Right cardiac atrium (tissue), 5 donors: ENCODE data around the gene EPHA7. TPM values are rescaled to one million over a fixed set of nuclear protein-coding genes. Genes with fewer than 3 reads are reported as not detected.

Experiments
- ATAC-seq, 2 donors: fragments of 200-7000 bp; cut with Tn5 transposase; one replicate each; pipeline versions ENCODE4 v1.8.0 to v1.9.1; 2020; ENCODE audit warnings: moderate library complexity in 2 of 2, mild to moderate bottlenecking in 1 of 2
- DNase-seq, 3 donors: peaks; one replicate each; pipeline ENCODE4 v3.0.0-alpha.2; 2020
- H3K27ac ChIP-seq: one replicate; pipeline ENCODE4 v1.5.1; 2013; ENCODE audit warnings: mild to moderate bottlenecking, low read length, control low read depth, moderate library complexity
- H3K27me3 ChIP-seq: one replicate; pipeline ENCODE4 v1.6.1; 2013; ENCODE audit not compliant: control insufficient read depth, insufficient read depth
- H3K4me1 ChIP-seq: one replicate; pipeline ENCODE4 v1.6.1; 2013; ENCODE audit warnings: low read length; ENCODE audit not compliant: control insufficient read depth, insufficient read depth
- H3K4me3 ChIP-seq: one replicate; pipeline ENCODE4 v1.5.1; 2013; ENCODE audit warnings: low read length, control low read depth
- H3K9me3 ChIP-seq: one replicate; pipeline ENCODE4 v1.6.1; 2013; ENCODE audit warnings: low read length; ENCODE audit not compliant: control insufficient read depth
- WGBS: extraction: QIAGEN DNeasy Blood & Tissue Kit; methylation state at CpG from one replicate; pipeline ENCODE4 v1.1.7; 2013; 5-methylcytosine and 5-hydroxymethylcytosine counted together
- intact Hi-C, 4 donors: fragments of 100-400 bp; cut with DNase I; formaldehyde crosslinking; loops; one replicate each; pipeline versions ENCODE4 v1.11.0 to v1.14.0; 2022 to 2023
- polyA plus RNA-seq: library from polyadenylated mRNA; stranded (reverse); fragments of 200-250 nt; gene quantifications from one replicate; pipeline ENCODE4 v1.2.3, GENCODE V29; 2013
- total RNA-seq, 4 donors: library from RNA; stranded (reverse); fragmentation: NEBNext Ultra II Directional; extraction: Animal tissue kit (Norgen Biotek cat#: 25700); gene quantifications; one replicate each; pipeline ENCODE4 v1.2.1, GENCODE V29; 2021
- donor health status: healthy with polysubstance abuse.
- donor health status: DM: no; HTN: yes; CAD: no.
- donor health status: DM: no; HTN: no; CAD: no.
- donor health status: DM: no; HTN: yes; CAD: no; lungs with severe emphysema.
- donor health status: DM: yes; HTN: yes; CAD: no.

The EPHA7 gene
- total and polyA plus RNA-seq, 5 donors = 6.6 to 26.9 (median 20.0) TPM

- DNase-seq (peak; percentile 33 to 80 (median 73)), ATAC-seq (peak; percentile 38 to 41)
- H3K4me1 ChIP-seq = no peaks in the 10 kb centered on the region
- intact Hi-C loops = loop anchor here in 1 of 4 donors (10.0 kb wide), 1 partner anchor 94 kb away; no protein-coding TSS in a partner anchor
- peak overlapping the region; percentile 37 for H3K27ac ChIP-seq
- H3K27me3 ChIP-seq = peaks cover 2% of the 10 kb centered on the region
- 1% methylated on average over 89 of the region's 89 CpGs for WGBS
- peak overlapping the region; percentile 88 for H3K4me3 ChIP-seq
- H3K9me3 ChIP-seq = no peaks in the 10 kb centered on the region
Measured at GRCh38 chr6:93418408-93419303, 703 bp downstream of the EPHA7 start.

- H3K4me1 ChIP-seq = no peaks in the 10 kb centered on the region
- 2% methylated on average over 5 of the region's 5 CpGs for WGBS
- H3K27me3 ChIP-seq = peaks cover 2% of the 10 kb centered on the region
- peak overlapping the region; percentile 88 for H3K4me3 ChIP-seq
- H3K9me3 ChIP-seq = no peaks in the 10 kb centered on the region
- ATAC-seq (no peak), DNase-seq (no peak)
- H3K27ac ChIP-seq = peak overlapping the region; percentile 37
- intact Hi-C loops = loop anchor here in 1 of 4 donors (10.0 kb wide), 1 partner anchor 93 kb away; no protein-coding TSS in a partner anchor
Measured at GRCh38 chr6:93418033-93418407, 1.3 kb downstream of the EPHA7 start.

DNA sequence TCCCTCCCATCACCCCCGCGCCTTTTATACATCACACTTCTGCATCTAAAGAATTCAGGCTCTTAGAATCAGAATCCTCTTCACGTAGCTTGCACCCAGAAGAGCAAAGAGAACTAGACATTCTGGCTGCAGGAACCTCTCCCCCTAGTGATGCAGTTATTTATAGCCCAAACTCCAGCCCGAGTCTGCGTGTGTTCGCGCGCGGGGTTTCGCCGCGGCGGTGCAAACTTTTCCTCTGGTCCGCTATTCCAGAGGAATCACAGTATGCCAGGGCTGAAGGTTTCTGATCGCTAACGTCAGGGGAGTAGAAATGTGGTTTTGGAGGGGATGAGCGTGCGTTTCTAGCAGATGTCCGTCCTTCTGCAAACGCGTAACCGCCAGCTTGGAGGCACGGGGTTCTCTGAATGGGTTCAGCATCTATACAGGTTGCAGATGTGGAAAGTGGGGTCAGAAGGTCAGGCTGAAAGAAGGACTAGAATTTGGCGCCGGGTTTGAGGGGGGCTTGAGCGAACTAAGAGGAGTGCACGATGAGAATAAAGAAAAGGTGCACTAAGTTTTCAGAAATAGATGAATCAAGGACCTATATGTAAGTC is 1.8 kb downstream of the EPHA7 start:
- H3K4me1 ChIP-seq = no peaks in the 10 kb centered on the region
- peaks cover 2% of the 10 kb centered on the region for H3K27me3 ChIP-seq
- peak overlapping the region; percentile 76 for H3K27ac ChIP-seq
- no peaks in the 10 kb centered on the region for H3K9me3 ChIP-seq
- DNase-seq (peak in 2 of 3 donors; percentile 52 to 53), ATAC-seq (peak; percentile 4 to 26)
- 1% methylated on average over 27 of the region's 27 CpGs for WGBS
- intact Hi-C loops = loop anchor here in 1 of 4 donors (10.0 kb wide), 1 partner anchor 93 kb away; no protein-coding TSS in a partner anchor
- peak overlapping the region; percentile 88 for H3K4me3 ChIP-seq

DNA sequence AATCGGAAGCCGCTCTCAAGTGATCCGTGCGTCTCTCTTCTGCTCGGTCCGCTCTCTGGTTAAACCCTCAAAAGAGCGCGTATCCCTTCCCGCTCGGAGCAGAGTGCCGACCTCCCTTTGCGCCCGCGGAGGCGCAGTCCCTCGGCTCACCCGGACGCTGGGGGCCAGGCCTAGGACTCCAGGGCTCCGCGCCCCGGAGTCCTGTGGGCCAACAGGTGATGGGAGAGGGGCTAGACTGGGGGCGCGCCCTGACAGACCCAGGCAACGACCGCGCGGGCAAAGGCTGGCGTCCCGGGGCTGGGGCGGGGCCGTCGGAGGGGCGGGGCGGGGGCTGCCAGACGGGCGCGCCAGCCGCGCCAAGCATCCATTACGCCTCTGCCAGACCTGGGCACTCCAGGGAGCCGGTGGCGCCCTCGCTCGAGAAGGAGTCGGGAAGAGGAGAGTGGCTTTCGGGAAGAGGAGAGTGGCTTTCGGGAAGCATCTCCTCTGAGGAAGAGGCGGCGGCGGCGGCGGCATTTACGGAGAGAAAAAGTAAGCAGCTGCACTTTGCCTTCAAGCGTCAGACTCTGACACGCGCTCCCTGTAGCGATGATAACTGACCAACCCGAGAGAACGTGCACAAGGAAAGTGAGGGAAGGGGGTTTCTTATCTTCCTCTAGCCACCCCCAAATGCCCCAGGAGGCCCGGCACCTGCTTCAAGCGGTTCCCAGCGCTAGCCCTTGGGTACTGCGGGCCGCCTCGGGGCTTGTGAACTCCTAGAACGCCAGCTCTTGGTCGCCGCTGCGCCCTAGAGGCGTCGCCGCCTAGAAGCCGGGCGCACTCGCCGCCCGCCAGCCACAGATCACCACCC is 2.6 kb downstream of the EPHA7 start:
- H3K27ac ChIP-seq = peak overlapping the region; percentile 76
- WGBS = under 1% methylated on average over 77 of the region's 77 CpGs
- ATAC-seq (peak; percentile 51 to 63), DNase-seq (peak; percentile 33 to 76 (median 71))
- no peaks in the 10 kb centered on the region for H3K4me1 ChIP-seq
- intact Hi-C loops = loop anchor here in 1 of 4 donors (10.0 kb wide), 1 partner anchor 92 kb away; no protein-coding TSS in a partner anchor
- H3K4me3 ChIP-seq = peak overlapping the region; percentile 88
- H3K9me3 ChIP-seq = no peaks in the 10 kb centered on the region
- peaks cover 2% of the 10 kb centered on the region for H3K27me3 ChIP-seq

DNA sequence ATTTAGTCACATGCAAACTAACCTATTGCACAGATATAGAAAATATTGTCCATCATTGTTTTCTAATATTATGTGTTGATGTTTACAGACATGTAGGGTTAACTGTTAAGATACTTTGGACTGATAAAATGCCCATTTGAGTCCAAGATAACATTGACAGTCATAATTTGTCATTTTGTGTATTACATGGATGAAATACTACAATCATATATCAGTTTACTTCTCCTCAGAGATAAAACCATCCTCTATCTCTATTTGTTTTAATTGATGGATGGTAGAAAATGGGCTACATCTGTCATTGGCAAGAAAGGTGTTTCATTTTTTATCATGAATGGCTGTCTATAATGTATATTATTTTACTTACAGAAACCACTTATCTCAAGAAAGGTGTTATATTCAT is 6.2 kb downstream of the EPHA7 start:
- H3K9me3 ChIP-seq = no peaks in the 10 kb centered on the region
- DNase-seq = no peak
- intact Hi-C loops = loop anchor here in 1 of 4 donors (10.0 kb wide), 1 partner anchor 88 kb away; no protein-coding TSS in a partner anchor
- no peak overlapping the region for H3K27ac ChIP-seq
- no peak for ATAC-seq
- no peaks in the 10 kb centered on the region for H3K27me3 ChIP-seq
- H3K4me1 ChIP-seq = no peaks in the 10 kb centered on the region
- H3K4me3 ChIP-seq = no peak overlapping the region

DNA sequence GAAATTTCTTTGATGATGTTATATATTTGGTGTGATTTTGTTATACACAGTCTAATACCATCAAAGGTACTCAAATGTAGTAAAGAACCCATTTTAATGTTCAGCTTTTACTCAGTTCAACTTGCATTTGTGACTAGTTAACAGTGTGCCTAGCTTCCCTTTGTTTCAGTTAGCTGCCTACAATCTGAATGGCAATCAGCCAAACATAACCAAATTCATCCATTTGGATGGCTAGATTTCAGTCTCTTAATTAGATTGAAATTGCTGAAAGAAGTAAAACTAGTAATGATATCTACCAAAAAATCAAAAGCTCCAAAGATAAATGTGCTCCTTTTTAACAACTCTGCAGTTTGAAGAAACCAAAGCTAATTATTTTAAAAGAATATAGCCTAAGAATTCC is 6.9 kb downstream of the EPHA7 start:
- no peak for ATAC-seq
- H3K9me3 ChIP-seq = no peaks in the 10 kb centered on the region
- DNase-seq = no peak
- H3K4me3 ChIP-seq = no peak overlapping the region
- H3K27ac ChIP-seq = no peak overlapping the region
- H3K4me1 ChIP-seq = no peaks in the 10 kb centered on the region
- H3K27me3 ChIP-seq = no peaks in the 10 kb centered on the region
- intact Hi-C loops = loop anchor here in 1 of 4 donors (10.0 kb wide), 1 partner anchor 88 kb away; no protein-coding TSS in a partner anchor

GRCh38 chr6:93407186-93407585 is 12.2 kb downstream of the EPHA7 start:
- no peaks in the 10 kb centered on the region for H3K9me3 ChIP-seq
- H3K4me3 ChIP-seq = no peak overlapping the region
- no peak overlapping the region for H3K27ac ChIP-seq
- ATAC-seq (no peak), DNase-seq (no peak)
- 66% methylated on average over 1 of the region's 1 CpG for WGBS
- H3K4me1 ChIP-seq = no peaks in the 10 kb centered on the region
- intact Hi-C loops = no loop called here
- no peaks in the 10 kb centered on the region for H3K27me3 ChIP-seq

GRCh38 chr6:93403390-93403789 is 16.0 kb downstream of the EPHA7 start:
- intact Hi-C loops = no loop called here
- no peaks in the 10 kb centered on the region for H3K27me3 ChIP-seq
- DNase-seq = no peak
- no peaks in the 10 kb centered on the region for H3K4me1 ChIP-seq
- ATAC-seq = no peak
- no peaks in the 10 kb centered on the region for H3K9me3 ChIP-seq
- WGBS = 96% methylated on average over 3 of the region's 3 CpGs
- H3K4me3 ChIP-seq = no peak overlapping the region
- no peak overlapping the region for H3K27ac ChIP-seq

- ATAC-seq = no peak
- no peak overlapping the region for H3K4me3 ChIP-seq
- intact Hi-C loops = no loop called here
- H3K27ac ChIP-seq = no peak overlapping the region
- H3K4me1 ChIP-seq = no peaks in the 10 kb centered on the region
- H3K9me3 ChIP-seq = no peaks in the 10 kb centered on the region
- no peak for DNase-seq
- whole genome bisulfite sequencing = 17% methylated on average over 1 of the region's 1 CpG
- H3K27me3 ChIP-seq = no peaks in the 10 kb centered on the region
Measured at GRCh38 chr6:93398723-93399122, 20.6 kb downstream of the EPHA7 start.

- intact Hi-C loops = no loop called here
- ATAC-seq (no peak), DNase-seq (no peak)
- Histone ChIP-seq H3K4me3 (peak overlapping the region; percentile 25), H3K27me3 (no peaks in the 10 kb centered on the region), H3K4me1 (no peaks in the 10 kb centered on the region), H3K9me3 (no peaks in the 10 kb centered on the region), H3K27ac (no peak overlapping the region)
- 73% methylated on average over 2 of the region's 2 CpGs for WGBS
Measured at GRCh38 chr6:93394471-93394870, 24.9 kb downstream of the EPHA7 start.
